LNCAP (cell line): ENCODE measurements around the gene ADCY9.

ENCODE experiments used
- CTCF ChIP-seq: fragments of 450-650 bp; IDR thresholded peaks from 2 replicates; pipeline ENCODE4 v1.5.1; 2017; ENCODE audit warnings: mild to moderate bottlenecking

Gene ADCY9

DNA sequence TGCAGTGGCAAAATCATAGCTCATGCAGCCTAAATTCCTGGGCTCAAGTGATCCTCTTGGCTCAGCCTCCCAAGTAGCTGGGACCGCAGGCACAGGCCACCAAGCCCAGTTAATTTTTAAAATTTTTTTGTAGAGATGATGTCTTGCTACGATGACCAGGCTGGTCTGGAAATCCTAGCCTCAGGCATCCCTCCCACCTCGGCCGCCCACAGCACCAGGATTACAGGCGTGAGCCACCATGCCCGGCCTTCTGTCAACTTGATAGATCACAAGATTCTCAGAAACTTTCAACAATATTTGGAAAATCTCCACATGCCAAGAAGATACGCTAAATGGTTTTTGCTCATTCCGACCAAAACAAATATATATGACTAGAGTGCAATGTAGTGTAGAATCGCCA is 111.0 kb downstream of the ADCY9 start:
- no peak for TF ChIP-seq CTCF

- no peak for TF ChIP-seq CTCF
Observed at GRCh38 chr16:4004206-4004605, 112.0 kb downstream of the ADCY9 start.

- TF ChIP-seq CTCF, result no peak
Observed at GRCh38 chr16:4003576-4003975, 112.7 kb downstream of the ADCY9 start.

GRCh38 chr16:4003166-4003565 is 113.1 kb downstream of the ADCY9 start:
- no peak for TF ChIP-seq CTCF

GRCh38 chr16:4002121-4002520 is 114.1 kb downstream of the ADCY9 start:
- TF ChIP-seq CTCF, result no peak

DNA sequence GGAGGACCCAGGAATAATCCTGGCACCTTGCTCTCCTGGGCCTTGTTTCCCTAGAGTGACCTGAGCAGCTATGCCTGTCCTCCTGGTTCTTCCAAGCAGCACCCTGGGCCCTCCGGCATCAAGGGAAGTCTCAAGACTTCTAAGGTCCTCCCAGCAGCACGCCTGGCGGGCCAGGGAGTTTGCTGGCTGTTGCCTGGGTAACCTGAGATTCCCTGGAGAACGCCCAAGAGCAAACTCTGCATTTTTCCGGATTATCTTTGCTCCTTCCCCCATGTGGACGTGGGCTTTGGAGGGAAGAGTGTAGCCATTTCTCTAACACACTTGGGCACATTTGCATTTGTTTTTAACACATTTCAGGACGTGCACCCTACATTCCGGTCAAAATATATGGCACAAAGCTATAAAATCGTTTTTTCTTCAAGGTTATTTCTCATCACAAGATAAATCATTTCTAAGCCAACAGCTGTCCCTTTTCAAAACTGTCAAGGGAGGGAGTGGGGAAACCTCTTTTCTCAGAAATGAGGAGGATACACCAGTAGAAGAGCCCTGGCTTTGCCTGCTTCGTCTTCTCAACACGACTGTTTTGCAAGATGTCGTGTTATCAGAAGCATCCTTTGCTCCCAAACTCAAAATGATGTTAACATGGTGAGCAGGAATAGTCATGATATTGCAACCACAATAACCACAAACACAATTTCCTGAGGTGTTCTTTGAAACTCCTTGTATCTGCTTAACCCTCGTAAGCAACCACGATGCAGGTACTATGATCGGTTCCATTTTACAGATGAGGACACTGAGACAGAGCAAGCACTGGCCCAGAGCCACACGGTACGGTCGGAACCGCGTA is 116.5 kb downstream of the ADCY9 start:
- no peak for TF ChIP-seq CTCF

- no peak for TF ChIP-seq CTCF
Observed at GRCh38 chr16:3998793-3999478, 117.3 kb downstream of the ADCY9 start.
